ENCODE results near the gene TMCC1. TPM values are rescaled to one million over a fixed set of nuclear protein-coding genes. Genes with fewer than 3 reads are reported as not detected.

TMCC1 gene
- total RNA-seq, 1 donor from 2014 or later: 37.8 TPM

- no peak for DNase-seq (ENCODE audit: extremely low spot score, unreplicated experiment)
- H3K4me3 Mint-ChIP-seq (ENCODE audit: unreplicated experiment): peak overlapping the region; percentile 24
- no peaks in the 10 kb centered on the region for H3K9me3 Mint-ChIP-seq (ENCODE audit: unreplicated experiment)
- H3K27me3 Mint-ChIP-seq (ENCODE audit: unreplicated experiment): no peaks in the 10 kb centered on the region
- H3K36me3 Mint-ChIP-seq (ENCODE audit: unreplicated experiment): no peaks in the 10 kb centered on the region
- TF ChIP-seq CTCF (IDR thresholded peaks at IDR 0.05): no peak
- H3K4me1 Mint-ChIP-seq (ENCODE audit: unreplicated experiment): peaks cover 59% of the 10 kb centered on the region
- peak overlapping the region; percentile 51 for H3K27ac Mint-ChIP-seq (ENCODE audit: unreplicated experiment)
These were observed 277.7 kb downstream of the TMCC1 start for GRCh38 chr3:129615751-129616281.

DNA sequence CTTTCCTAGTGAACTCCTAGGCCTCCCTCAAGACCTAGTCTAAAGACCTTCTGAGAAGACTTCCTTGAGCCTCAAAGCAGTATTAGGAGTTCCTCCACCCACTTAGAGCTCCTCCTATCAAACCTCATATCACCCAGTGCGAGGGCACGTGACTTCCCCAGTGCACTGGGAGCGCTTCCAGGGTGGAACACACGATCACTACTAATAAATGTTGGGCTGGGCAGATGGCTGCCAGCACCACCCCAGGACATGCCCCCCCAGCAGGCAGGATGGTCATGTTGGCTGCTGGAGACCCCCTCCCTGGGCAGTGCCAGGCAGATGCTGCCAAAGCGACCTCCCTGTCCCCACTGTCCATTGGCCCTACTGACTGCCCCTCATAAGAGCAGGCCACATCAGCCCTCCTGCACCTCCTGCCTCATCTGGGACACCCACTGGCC, 278.6 kb downstream of the TMCC1 start:
- Mint-ChIP-seq H3K9me3 (ENCODE audit: unreplicated experiment) (no peaks in the 10 kb centered on the region), H3K36me3 (ENCODE audit: unreplicated experiment) (no peaks in the 10 kb centered on the region), H3K4me1 (ENCODE audit: unreplicated experiment) (peaks cover 65% of the 10 kb centered on the region), H3K4me3 (ENCODE audit: unreplicated experiment) (no peak overlapping the region), H3K27ac (ENCODE audit: unreplicated experiment) (no peak overlapping the region), H3K27me3 (ENCODE audit: unreplicated experiment) (no peaks in the 10 kb centered on the region)
- no peak for TF ChIP-seq CTCF (IDR thresholded peaks at IDR 0.05)
- no peak for DNase-seq (ENCODE audit: extremely low spot score, unreplicated experiment)

DNA sequence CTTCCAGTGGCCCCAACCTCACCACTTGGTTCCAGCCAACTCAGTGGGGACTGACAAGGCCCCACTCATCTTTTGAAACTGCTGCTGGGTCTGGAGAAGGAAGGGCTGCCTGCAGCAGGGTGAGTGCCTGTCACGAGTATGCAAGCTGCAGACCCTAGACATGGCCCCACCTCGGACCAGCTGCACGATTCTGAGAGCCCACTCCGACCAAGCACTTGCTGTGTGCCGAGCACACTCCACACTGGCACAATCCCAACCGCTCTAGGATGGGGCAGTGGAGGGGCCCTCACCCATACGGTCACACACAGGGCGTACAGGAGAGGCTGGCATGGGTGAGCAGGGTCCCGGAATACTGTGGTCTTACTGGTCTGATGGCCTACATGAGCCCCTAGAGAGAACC, 279.1 kb downstream of the TMCC1 start:
- Mint-ChIP-seq H3K36me3 (ENCODE audit: unreplicated experiment) (no peaks in the 10 kb centered on the region), H3K27ac (ENCODE audit: unreplicated experiment) (no peak overlapping the region), H3K27me3 (ENCODE audit: unreplicated experiment) (no peaks in the 10 kb centered on the region), H3K9me3 (ENCODE audit: unreplicated experiment) (no peaks in the 10 kb centered on the region), H3K4me3 (ENCODE audit: unreplicated experiment) (no peak overlapping the region), H3K4me1 (ENCODE audit: unreplicated experiment) (peaks cover 70% of the 10 kb centered on the region)
- TF ChIP-seq CTCF (IDR thresholded peaks at IDR 0.05): no peak
- DNase-seq (ENCODE audit: extremely low spot score, unreplicated experiment): no peak

- no peaks in the 10 kb centered on the region for H3K27me3 Mint-ChIP-seq (ENCODE audit: unreplicated experiment)
- no peak for DNase-seq (ENCODE audit: extremely low spot score, unreplicated experiment)
- H3K9me3 Mint-ChIP-seq (ENCODE audit: unreplicated experiment): no peaks in the 10 kb centered on the region
- no peaks in the 10 kb centered on the region for H3K36me3 Mint-ChIP-seq (ENCODE audit: unreplicated experiment)
- H3K4me3 Mint-ChIP-seq (ENCODE audit: unreplicated experiment): no peak overlapping the region
- no peak overlapping the region for H3K27ac Mint-ChIP-seq (ENCODE audit: unreplicated experiment)
- no peak for TF ChIP-seq CTCF (IDR thresholded peaks at IDR 0.05)
- peaks cover 70% of the 10 kb centered on the region for H3K4me1 Mint-ChIP-seq (ENCODE audit: unreplicated experiment)
These were observed 280.2 kb downstream of the TMCC1 start for GRCh38 chr3:129613367-129613740.

DNA sequence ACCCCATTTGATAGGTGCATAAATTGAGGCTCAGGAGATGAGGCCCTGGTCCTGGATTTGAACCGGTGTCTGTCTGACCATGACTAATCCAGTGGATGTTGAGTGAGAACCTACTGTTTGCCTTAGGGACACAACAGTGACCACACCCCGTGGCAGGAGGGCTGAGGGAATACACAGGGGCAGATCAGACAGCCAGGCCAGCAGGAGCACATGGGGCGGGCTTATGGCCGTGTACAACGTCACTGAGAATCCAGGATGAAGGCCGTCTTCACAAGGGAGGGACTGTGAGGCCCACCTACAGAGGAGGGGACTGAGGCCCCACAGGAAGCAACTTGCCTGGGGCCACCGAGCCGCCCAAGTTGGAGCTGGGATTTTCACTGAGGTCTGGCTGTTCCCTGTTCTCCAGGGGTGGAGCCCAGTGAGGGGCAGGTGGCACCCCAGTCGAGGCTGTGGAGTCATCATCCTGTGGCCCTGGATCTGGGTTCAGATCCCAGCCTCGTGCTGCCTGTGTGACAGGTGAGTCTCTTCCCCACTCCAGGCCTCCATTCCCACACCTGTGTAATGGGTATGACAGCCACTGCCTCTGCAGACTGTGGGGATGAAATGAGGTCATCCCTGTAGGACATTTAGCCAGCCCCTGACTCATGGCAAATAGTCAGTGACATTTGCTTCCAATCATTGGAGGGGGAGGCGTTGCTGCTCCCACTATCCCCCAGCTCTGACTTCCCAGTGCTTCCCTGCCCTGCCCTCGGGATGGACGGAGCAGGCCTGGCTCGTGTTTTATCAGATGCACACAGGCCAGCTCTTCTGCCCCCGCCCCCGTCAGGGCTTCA, 280.8 kb downstream of the TMCC1 start:
- Mint-ChIP-seq H3K36me3 (ENCODE audit: unreplicated experiment) (no peaks in the 10 kb centered on the region), H3K27me3 (ENCODE audit: unreplicated experiment) (no peaks in the 10 kb centered on the region), H3K9me3 (ENCODE audit: unreplicated experiment) (no peaks in the 10 kb centered on the region), H3K27ac (ENCODE audit: unreplicated experiment) (peak overlapping the region; percentile 78), H3K4me1 (ENCODE audit: unreplicated experiment) (peaks cover 68% of the 10 kb centered on the region), H3K4me3 (ENCODE audit: unreplicated experiment) (no peak overlapping the region)
- TF ChIP-seq CTCF (IDR thresholded peaks at IDR 0.05): no peak
- DNase-seq (ENCODE audit: extremely low spot score, unreplicated experiment): no peak

Data from osteocyte (in vitro differentiated cells).